ENCODE results near the gene TMEM163.
A peak's percentile ranks its signal among the peaks of the same experiment; 100 is the strongest.

Gene TMEM163

GRCh38 chr2:134470561-134471168 is 248.1 kb downstream of the TMEM163 start:
- DNase-seq, result no peak

DNA sequence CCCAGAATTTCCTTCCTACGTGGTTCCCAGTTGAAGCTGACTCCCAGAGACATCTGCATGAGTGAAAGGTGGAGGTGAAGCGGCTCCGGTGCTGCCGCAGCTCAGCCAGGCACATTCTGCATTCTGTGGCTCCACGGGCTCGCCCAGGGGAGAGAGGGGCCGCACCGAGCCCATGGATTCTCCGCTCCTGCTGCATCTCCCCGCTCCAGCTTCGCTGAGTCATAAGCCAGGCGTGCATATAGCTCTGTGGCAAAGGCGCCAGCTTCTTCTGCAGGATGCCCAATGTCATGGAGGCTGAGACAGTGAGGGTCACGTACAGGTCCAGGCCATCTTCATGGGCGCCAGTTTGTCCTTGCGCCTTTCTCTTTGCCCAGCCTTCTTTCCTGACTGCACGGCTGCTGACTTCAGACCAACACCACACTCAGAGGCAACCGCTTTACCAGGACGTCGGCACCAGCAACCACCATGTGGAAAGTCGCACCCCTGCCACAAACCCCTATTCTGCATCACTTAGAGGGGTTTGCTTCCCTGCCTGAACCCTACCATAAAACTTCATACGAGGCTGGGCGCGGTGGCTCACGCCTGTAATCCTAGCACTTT is 249.2 kb downstream of the TMEM163 start:
- no peak for DNase-seq

- DNase-seq, result no peak
Measured at GRCh38 chr2:134468776-134469175, 250.0 kb downstream of the TMEM163 start.

DNA sequence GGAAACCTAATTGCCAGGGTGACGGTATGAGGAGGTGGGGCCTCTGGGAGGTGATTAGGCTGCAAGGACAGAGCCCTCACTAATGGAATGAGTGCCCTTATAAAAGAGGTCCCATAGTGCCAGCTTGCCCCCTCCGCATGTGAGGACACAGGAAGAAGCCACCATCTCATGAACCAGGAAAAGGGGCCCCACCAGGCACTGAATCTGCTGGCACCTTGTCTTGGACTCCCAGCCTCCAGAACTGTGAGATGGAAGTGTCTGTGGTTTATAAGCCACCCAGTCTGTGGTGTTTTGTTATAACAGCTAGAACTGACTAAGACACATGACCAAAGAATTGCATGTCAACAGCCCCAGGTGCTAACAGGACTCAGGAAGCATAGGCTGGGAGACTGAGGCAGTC is 250.6 kb downstream of the TMEM163 start:
- DNase-seq, result no peak

DNA sequence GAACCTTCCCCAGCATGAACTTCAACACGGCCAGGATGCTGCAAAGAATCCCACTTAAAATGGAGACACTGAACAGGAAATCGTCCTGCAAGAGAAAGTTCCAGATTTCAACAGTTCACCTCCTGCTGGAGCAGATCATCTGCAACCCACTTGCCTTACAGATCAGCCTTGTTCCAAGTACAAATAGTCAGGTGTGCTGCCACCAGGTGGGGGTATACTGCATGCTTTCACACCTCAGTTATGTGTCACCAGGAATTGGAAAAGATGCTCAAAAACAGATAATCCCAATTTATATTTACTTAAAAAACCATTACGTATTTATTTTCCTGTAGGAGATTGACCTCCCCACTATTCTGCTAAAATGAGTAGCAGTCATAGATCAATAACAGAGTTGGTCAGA is 252.7 kb downstream of the TMEM163 start:
- no peak for DNase-seq

DNA sequence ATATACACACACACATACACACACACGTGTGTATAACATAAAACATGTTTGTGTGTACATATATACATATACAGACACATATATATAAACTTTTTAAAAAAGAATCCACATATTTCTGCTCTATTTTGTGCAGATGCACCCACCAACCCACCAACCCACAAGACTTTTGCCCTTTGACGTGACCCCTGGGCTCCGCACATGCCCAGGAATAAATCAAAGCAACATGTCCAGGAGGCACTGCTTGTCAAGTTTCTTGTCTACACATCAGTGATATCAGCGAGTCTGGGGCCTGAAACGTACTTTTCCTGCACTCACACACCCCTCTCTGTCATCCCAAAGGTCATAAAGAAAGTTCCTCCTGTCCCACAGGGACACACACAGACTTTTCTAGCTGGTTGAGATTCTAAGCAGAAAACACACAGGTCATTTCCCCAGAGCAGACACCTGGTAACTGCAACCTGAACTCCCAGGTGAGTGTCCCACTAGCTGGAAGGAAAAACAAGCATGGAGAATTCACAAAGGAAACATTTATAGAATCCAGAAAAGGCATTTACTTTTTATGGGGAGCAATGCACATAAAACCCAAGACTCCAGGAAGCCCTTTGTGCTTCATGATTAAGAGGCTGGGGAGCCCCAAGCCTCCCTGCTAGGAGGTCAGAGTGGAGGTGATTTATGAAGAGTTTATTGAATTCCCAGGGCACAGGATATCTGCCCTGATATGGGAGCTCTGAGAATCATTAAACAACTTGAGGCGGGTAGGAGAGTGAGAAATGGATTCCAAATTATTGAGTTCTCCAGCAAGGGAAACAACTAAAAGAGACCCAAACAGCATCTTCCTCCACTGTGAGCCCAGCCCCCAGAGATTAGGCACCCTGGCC is 253.3 kb downstream of the TMEM163 start:
- DNase-seq, result no peak

DNA sequence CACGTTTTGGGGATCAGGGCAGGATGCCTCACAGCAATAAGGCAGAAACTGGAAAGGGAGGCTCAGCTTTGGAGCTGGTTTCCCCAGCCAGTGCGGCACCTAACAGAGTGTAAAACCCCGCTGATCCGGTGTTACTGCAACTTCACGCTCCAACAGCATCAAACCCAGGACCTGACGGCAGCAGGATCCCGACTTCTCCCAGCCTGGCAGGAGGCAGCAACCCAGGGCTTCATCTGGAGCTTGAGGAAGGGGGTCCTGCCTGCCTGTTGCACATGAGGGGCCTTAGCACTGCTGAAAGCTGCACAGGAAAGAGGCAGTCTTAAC is 255.1 kb downstream of the TMEM163 start:
- no peak for DNase-seq

GRCh38 chr2:134462791-134463698 is 255.8 kb downstream of the TMEM163 start:
- no peak for DNase-seq

DNA sequence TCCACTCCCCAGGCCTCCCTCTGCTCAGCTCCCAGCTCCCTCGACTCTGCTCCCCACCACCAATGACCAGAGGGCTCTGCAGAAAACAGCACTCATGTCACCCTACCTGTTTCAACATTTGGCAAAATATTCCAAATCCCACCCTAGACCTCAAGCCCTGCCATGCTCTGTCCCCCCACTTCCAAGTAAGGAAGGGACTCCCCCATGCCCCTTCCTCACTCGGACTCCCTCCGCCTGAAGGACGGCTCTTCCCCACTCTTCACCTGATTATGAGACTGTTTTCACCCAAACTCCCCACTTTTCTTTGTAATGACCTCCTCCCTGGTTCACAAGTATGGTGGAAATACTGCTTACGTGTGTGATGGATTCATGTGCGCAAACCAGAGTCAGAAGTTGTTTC is 256.5 kb downstream of the TMEM163 start:
- DNase-seq, result no peak

GRCh38 chr2:134461511-134461910 is 257.3 kb downstream of the TMEM163 start:
- DNase-seq, result no peak

DNA sequence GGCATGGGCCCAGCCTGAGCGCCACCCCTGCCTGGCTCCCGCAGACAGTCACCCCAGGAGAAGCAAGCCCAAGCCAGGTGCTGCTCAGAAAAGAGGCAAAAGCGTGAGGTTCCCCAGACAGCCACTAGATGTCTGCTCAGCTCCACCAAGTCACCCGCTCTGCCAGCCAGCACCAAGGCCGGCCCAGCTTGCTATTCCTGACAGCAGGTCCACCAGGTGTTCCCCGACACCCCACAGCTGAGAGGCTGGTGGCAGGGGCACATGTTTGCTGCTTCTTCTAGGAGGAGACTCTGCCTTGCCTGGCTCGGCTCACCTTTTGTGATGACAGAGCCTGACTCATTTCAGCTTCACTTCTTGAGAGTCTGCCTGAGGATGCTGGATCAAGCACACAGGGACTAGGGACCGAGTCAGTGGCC is 258.2 kb downstream of the TMEM163 start:
- peak; percentile 22 for DNase-seq

GRCh38 chr2:134459706-134460406 is 258.9 kb downstream of the TMEM163 start:
- DNase-seq, result no peak

GRCh38 chr2:134458950-134459349 is 259.9 kb downstream of the TMEM163 start:
- DNase-seq, result no peak

GRCh38 chr2:134458473-134458853 is 260.3 kb downstream of the TMEM163 start:
- DNase-seq, result no peak

DNA sequence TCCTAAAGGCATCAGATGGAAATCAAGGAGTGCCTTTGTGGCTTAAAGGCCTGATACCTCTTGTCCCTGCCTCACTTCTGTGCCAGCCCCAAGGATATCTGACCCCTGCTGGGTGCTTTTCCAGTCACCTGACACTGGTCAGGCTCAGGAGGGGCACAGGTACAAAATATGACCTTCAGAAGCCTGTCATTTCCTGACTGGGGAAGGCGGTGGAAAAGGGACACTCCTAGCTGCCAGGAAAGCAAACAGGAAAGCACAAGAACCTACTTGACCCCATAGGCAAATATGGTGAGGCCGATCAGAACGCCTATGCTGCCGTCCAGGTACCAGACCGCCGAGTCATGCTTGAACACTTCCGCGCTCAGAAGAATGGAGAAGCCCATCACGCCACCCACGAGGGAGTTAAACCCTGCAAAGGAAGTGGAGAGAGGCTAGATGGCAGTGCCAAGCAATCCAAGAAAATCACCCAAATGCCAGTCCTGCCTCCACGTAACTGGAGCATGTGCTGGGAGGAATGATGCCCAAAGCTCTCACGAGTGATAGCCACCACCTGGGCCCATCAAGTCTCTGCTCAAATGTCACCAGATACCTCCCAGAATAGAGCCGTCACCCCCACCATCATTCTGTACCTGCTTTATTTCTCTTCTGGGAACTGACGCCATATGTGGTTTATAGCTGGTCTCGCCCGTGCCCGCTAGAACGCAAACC is 260.9 kb downstream of the TMEM163 start:
- DNase-seq, result no peak

GRCh38 chr2:134457353-134457752 is 261.4 kb downstream of the TMEM163 start:
- no peak for DNase-seq

DNA sequence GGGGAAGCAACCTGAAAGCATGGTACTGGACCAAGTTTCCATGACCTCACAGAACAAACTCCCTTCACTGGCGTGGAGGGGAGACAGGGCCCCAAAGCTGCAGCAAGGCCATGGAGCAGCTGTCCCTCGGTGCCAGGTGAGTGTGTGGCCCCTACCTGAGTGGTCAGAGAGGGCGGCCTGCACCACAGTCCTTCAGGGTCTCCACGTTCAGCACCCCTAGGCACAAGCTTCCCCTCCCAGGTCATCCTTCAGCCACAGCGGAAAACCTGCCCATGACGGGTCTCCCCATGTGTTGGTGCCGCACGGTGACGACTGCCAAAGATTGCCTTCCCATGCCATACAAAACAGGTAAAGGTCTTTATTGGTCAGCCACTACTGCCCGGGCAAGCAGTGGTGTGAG is 263.4 kb downstream of the TMEM163 start:
- DNase-seq, result no peak

DNA sequence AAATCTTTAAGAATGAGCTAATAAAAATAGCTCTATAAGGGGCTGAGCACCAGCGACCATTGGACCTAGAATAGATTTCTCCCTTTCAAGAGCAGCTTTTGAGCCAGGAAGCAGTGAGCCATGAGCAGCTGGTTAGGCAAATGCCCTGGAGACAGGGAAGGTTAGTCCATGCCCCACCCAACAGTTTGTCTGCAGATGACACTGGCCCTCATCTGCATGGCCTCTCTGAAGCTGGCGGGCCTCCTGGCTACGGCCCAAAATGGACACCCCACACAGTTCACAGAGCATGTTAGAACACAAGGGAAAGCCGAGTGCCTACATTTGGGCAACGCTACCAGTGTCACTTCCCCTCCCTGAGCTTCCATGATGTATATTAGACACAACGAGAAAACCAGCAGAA is 263.9 kb downstream of the TMEM163 start:
- DNase-seq, result no peak

- no peak for DNase-seq
Measured at GRCh38 chr2:134454426-134454825, 264.4 kb downstream of the TMEM163 start.

- no peak for DNase-seq
Measured at GRCh38 chr2:134453973-134454372, 264.8 kb downstream of the TMEM163 start.

GRCh38 chr2:134453476-134453875 is 265.3 kb downstream of the TMEM163 start:
- DNase-seq, result no peak
